Measurements from ENCODE around the gene CCDC107. TPM values are rescaled to one million over a fixed set of nuclear protein-coding genes. Genes with fewer than 3 reads are reported as not detected.
"Not testable (repeated sequence)": the region's sequence is repeated elsewhere in the genome, so short reads cannot be mapped to it uniquely, and the experiment has no call there.

Gene CCDC107
- total RNA-seq, 2 donors from 2014 or later, result 27.7 to 35.2 TPM

DNA sequence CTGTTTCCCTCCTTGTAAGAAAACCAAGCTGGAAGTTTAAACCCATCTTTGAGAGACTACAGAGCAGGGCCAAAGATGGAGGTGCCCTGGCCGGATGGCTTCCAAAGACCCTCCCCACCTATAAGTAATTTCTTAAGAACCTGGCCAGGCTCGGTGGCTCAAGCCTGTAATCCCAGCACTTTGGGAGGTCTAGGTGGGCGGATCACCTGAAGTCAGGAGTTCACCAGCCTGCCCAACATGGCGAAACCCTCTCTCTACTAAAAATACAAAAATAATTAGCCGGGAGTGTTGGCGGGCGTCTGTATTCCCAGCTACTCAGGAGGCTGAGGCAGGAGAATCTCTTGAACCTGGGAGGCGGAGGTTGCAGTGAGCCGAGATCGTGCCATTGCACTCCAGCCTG is 12.4 kb upstream of the CCDC107 start:
- Mint-ChIP-seq H3K4me1 (peaks cover 33% of the 10 kb centered on the region), H3K4me3 (peak overlapping the region; percentile 98), H3K27ac (peak overlapping the region; percentile 98)
- H3K9me3 ChIP-seq (ENCODE audit: control insufficient read depth, low read length, poor library complexity, severe bottlenecking); H3K27me3 Mint-ChIP-seq; H3K36me3 Mint-ChIP-seq (ENCODE audit: low read depth); DNase-seq; ATAC-seq: not testable (repeated sequence)

GRCh38 chr9:35646153-35646532 is 11.9 kb upstream of the CCDC107 start:
- no peaks in the 10 kb centered on the region for H3K27me3 Mint-ChIP-seq
- H3K4me3 Mint-ChIP-seq, result peak overlapping the region; percentile 98
- no peaks in the 10 kb centered on the region for H3K9me3 ChIP-seq (ENCODE audit: control insufficient read depth, low read length, poor library complexity, severe bottlenecking)
- no peak for ATAC-seq
- peaks cover 4% of the 10 kb centered on the region for H3K36me3 Mint-ChIP-seq (ENCODE audit: low read depth)
- H3K4me1 Mint-ChIP-seq, result peaks cover 37% of the 10 kb centered on the region
- H3K27ac Mint-ChIP-seq, result peak overlapping the region; percentile 98
- no peak for DNase-seq

GRCh38 chr9:35646533-35647265 is 11.4 kb upstream of the CCDC107 start:
- peak overlapping the region; percentile 98 for H3K27ac Mint-ChIP-seq
- peaks cover 41% of the 10 kb centered on the region for H3K4me1 Mint-ChIP-seq
- DNase-seq, result peak; percentile 89 to 90 (median 90)
- ATAC-seq, result peak; percentile 89
- no peaks in the 10 kb centered on the region for H3K9me3 ChIP-seq (ENCODE audit: control insufficient read depth, low read length, poor library complexity, severe bottlenecking)
- H3K4me3 Mint-ChIP-seq, result peak overlapping the region; percentile 98
- H3K27me3 Mint-ChIP-seq, result no peaks in the 10 kb centered on the region
- peaks cover 4% of the 10 kb centered on the region for H3K36me3 Mint-ChIP-seq (ENCODE audit: low read depth)

DNA sequence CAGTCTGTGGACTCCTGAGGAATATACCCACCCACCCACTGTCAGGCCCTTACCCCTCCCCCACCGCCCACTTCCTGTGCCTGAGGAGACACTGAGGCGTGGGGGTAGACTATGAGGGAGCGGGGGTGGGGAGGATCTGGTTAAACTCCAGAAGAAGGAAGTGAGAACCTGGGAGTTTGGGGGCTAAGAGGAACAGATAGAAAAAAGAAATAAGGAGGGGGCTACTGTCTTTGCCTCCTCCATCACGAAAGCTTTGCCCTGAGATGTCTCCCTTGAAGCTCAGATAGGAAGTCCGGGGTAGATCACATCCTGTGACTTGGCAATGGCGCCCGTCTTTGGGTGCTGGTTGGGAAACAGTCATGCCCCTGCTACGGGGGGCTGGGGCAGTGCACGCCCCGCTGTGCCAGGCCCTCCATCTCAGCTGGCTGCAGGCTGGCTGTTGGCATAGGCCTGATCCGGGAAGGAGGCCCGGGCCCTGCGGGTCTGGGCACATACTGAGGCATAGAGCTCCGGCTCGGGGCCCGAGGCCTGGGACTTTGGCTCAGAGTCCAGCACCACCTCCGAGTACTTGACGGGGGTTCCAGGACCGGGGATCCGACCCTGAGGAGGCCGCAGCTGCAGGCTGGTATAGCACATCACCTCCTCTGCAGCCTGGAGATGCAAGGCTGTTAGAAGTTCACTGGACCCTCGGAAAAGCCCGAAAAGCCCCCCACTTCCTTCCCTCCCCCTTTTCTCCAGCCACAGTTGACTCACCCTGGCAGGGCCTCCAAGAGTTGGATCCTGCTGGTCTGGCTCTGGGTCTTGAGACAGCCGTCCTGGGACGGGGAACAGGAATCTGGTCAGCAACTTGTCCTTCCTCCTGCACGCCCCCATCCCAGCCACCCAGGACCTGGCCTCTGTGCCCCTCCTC is 8.4 kb upstream of the CCDC107 start:
- no peaks in the 10 kb centered on the region for H3K27me3 Mint-ChIP-seq
- H3K9me3 ChIP-seq (ENCODE audit: control insufficient read depth, low read length, poor library complexity, severe bottlenecking), result no peaks in the 10 kb centered on the region
- H3K4me3 Mint-ChIP-seq, result peak overlapping the region; percentile 98
- DNase-seq (no peak), ATAC-seq (no peak)
- H3K36me3 Mint-ChIP-seq (ENCODE audit: low read depth), result peaks cover 4% of the 10 kb centered on the region
- H3K27ac Mint-ChIP-seq, result peak overlapping the region; percentile 98
- H3K4me1 Mint-ChIP-seq, result peaks cover 42% of the 10 kb centered on the region

- peak within 1 kb of the TSS; percentile 98 for H3K27ac Mint-ChIP-seq
- DNase-seq (no peak), ATAC-seq (no peak)
- no peaks in the 10 kb centered on the region for H3K9me3 ChIP-seq (ENCODE audit: control insufficient read depth, low read length, poor library complexity, severe bottlenecking)
- peak within 1 kb of the TSS; percentile 98 for H3K4me3 Mint-ChIP-seq
- H3K36me3 Mint-ChIP-seq (ENCODE audit: low read depth), result peaks cover 4% of the 10 kb centered on the region
- peaks cover 42% of the 10 kb centered on the region for H3K4me1 Mint-ChIP-seq
- no peaks in the 10 kb centered on the region for H3K27me3 Mint-ChIP-seq
These were observed 7.5 kb upstream of the CCDC107 start, which contains the start of gene SIT1 for GRCh38 chr9:35650341-35651158. TSS of gene SIT1 (minus strand) at chr9:35650931. CDS start at chr9:35650853, 78 bp downstream.

DNA sequence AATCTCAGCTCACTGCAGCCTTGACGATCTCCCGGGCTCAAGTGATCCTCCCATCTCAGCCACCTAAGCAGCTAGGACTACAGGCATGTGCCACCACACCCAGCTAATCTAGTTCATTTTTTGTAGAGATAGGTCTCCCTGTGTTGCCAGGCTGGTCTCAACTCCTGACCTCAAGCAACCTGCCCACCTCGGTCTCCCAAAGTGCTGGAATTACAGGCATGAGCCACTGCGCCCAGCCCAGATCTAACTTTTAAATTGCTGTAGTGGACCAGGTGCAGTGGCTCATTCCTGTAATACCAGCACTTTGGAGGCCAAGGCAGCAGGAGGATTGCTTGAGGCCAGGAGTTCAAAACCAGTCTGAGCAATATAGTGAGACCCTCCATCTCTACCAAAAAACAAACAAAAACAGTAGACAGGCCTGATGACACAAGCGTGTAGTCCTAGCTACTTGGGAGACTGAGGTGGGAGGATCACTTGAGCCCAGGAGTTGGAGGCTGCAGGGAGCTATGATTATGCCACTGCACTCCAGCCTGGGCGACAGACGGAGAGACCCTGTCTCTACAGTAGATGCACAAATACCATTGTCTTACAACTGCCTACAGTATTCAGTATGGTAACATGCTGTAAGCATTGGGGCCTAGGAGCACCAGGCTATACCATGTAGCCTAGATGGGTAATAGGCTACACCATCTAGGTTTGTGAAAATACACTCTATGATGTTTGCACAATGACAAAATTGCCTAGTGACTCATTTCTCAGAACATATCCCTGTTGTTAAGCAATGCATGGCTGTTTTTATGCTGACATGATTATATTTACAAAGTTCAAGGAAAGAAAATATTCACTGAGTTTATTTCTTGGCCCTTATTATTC is 5.9 kb upstream of the CCDC107 start:
- Mint-ChIP-seq H3K27ac (peak overlapping the region; percentile 98), H3K4me1 (peaks cover 52% of the 10 kb centered on the region), H3K4me3 (peak overlapping the region; percentile 61), H3K36me3 (ENCODE audit: low read depth) (peaks cover 4% of the 10 kb centered on the region), H3K27me3 (no peaks in the 10 kb centered on the region)
- DNase-seq (no peak), ATAC-seq (no peak)
- no peaks in the 10 kb centered on the region for H3K9me3 ChIP-seq (ENCODE audit: control insufficient read depth, low read length, poor library complexity, severe bottlenecking)

DNA sequence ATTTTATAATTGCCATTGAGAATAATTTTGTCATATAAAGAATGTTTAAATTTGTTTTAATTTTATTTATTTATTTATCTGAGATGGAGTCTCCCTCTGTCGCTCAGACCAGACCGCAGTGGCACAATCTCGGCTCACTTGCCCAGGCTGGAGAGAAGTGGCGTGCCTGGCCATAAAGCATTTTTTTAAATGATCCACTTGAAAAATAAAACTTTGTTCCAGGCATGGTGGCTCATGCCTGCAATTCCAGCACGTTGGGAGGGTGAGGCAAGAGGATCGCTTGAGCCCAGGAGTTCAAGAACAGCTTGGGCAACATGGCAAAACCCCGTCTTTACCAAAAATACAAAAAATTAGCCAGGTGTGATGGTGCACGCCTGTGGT is 5.3 kb upstream of the CCDC107 start:
- peaks cover 52% of the 10 kb centered on the region for H3K4me1 Mint-ChIP-seq
- no peak overlapping the region for H3K4me3 Mint-ChIP-seq
- no peak for ATAC-seq
- H3K27ac Mint-ChIP-seq, result peak overlapping the region; percentile 73
- peaks cover 4% of the 10 kb centered on the region for H3K36me3 Mint-ChIP-seq (ENCODE audit: low read depth)
- no peaks in the 10 kb centered on the region for H3K27me3 Mint-ChIP-seq
- DNase-seq, result no peak
- no peaks in the 10 kb centered on the region for H3K9me3 ChIP-seq (ENCODE audit: control insufficient read depth, low read length, poor library complexity, severe bottlenecking)

DNA sequence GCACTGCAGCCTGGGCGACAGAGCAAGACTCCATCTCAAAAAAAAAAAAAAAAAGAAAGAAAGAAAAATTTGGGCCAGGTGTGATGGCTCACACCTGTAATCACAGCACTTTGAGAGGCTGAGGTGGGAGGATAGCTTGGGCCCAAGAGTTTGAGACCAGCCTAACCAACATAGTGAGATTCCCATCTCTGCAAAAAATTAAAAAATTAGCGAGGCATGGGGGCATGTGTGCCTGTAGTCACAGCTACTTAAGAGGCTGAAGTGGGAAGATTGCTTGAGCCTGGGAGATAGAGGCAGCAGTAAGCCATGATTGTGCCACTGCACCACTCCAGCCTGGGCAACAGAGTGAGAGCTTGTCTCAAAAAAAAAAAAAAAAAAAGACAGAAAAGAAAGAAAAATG is 4.5 kb upstream of the CCDC107 start:
- DNase-seq (no peak), ATAC-seq (no peak)
- H3K9me3 ChIP-seq (ENCODE audit: control insufficient read depth, low read length, poor library complexity, severe bottlenecking), result no peaks in the 10 kb centered on the region
- H3K27ac Mint-ChIP-seq, result peak overlapping the region; percentile 73
- H3K36me3 Mint-ChIP-seq (ENCODE audit: low read depth), result peaks cover 1% of the 10 kb centered on the region
- H3K27me3 Mint-ChIP-seq, result no peaks in the 10 kb centered on the region
- no peak overlapping the region for H3K4me3 Mint-ChIP-seq
- H3K4me1 Mint-ChIP-seq, result peaks cover 46% of the 10 kb centered on the region

- Mint-ChIP-seq H3K36me3 (ENCODE audit: low read depth) (no peaks in the 10 kb centered on the region), H3K27ac (peak overlapping the region; percentile 98), H3K4me1 (peaks cover 52% of the 10 kb centered on the region), H3K4me3 (peak overlapping the region; percentile 84), H3K27me3 (no peaks in the 10 kb centered on the region)
- ATAC-seq (no peak), DNase-seq (no peak)
- H3K9me3 ChIP-seq (ENCODE audit: control insufficient read depth, low read length, poor library complexity, severe bottlenecking), result no peaks in the 10 kb centered on the region
These were observed 1.7 kb upstream of the CCDC107 start for GRCh38 chr9:35656348-35656747.

- no peaks in the 10 kb centered on the region for H3K36me3 Mint-ChIP-seq (ENCODE audit: low read depth)
- no peak for ATAC-seq
- DNase-seq, result no peak
- H3K4me3 Mint-ChIP-seq, result peak overlapping the region; percentile 84
- H3K27me3 Mint-ChIP-seq, result no peaks in the 10 kb centered on the region
- peaks cover 52% of the 10 kb centered on the region for H3K4me1 Mint-ChIP-seq
- peak overlapping the region; percentile 98 for H3K27ac Mint-ChIP-seq
- no peaks in the 10 kb centered on the region for H3K9me3 ChIP-seq (ENCODE audit: control insufficient read depth, low read length, poor library complexity, severe bottlenecking)
These were observed 1.1 kb upstream of the CCDC107 start for GRCh38 chr9:35656831-35657545.

DNA sequence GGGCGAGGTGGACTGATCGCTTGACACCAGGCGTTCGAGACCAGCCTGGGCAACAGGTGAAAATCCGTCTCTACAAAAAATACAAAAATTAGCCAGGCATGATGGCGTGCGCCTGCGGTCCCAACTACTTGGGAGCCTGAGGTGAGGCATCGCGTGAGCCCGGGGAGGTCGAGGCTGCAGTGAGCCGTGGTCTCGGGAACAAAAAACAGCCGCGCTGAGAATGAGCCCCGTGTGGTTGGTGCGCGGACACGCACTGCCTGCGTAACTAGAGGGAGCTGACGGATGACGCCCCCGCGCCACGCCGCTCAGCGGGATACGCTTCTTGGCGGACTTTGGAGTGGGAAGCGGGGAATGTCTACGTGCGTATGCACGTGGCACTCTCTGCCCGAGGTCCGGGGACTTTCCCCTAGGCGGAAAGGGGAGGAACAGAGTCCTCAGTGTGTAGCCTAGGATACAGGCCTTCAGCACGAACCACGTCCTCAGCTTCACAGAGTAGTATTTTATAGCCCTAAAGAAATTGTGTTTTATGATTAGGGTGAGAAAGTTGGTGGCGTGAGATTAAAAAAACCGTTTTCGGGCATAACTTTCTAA is 451 bp upstream of the CCDC107 start, which contains the start of gene RMRP:
RMRP (minus strand) TSS at position 474 of the 591 bp plus-strand sequence.
- no peaks in the 10 kb centered on the region for H3K9me3 ChIP-seq (ENCODE audit: control insufficient read depth, low read length, poor library complexity, severe bottlenecking)
- no peaks in the 10 kb centered on the region for H3K27me3 Mint-ChIP-seq
- H3K36me3 Mint-ChIP-seq (ENCODE audit: low read depth), result no peaks in the 10 kb centered on the region
- DNase-seq (peak; percentile 64 to 84 (median 76)), ATAC-seq (peak; percentile 82)
- H3K27ac Mint-ChIP-seq, result peak within 1 kb of the TSS; percentile 98
- peak within 1 kb of the TSS; percentile 84 for H3K4me3 Mint-ChIP-seq
- H3K4me1 Mint-ChIP-seq, result peaks cover 58% of the 10 kb centered on the region

Data from T-helper 17 cell (primary cell).